ENCODE measurements around the gene CCDC50. TPM values are rescaled to one million over a fixed set of nuclear protein-coding genes. Genes with fewer than 3 reads are reported as not detected.

Gene CCDC50
- total RNA-seq, 1 donor from 2014 or later: 267 TPM

GRCh38 chr3:191426311-191426710 lies 97.1 kb downstream of the CCDC50 start:
- no peak for DNase-seq

GRCh38 chr3:191428177-191428576 lies 99.0 kb downstream of the CCDC50 start:
- no peak for DNase-seq

- DNase-seq: no peak
Measured at GRCh38 chr3:191430103-191430502, 100.9 kb downstream of the CCDC50 start.

GRCh38 chr3:191431160-191431822 lies 102.1 kb downstream of the CCDC50 start:
- DNase-seq: no peak

GRCh38 chr3:191432162-191432561 lies 103.0 kb downstream of the CCDC50 start:
- no peak for DNase-seq

- DNase-seq: no peak
Measured at GRCh38 chr3:191434024-191434423, 104.8 kb downstream of the CCDC50 start.

GRCh38 chr3:191435981-191436380 lies 106.8 kb downstream of the CCDC50 start:
- no peak for DNase-seq

GRCh38 chr3:191438150-191438814 lies 109.1 kb downstream of the CCDC50 start:
- no peak for DNase-seq

- DNase-seq: no peak
Measured at GRCh38 chr3:191440532-191440931, 111.3 kb downstream of the CCDC50 start.

GRCh38 chr3:191441687-191442086 lies 112.5 kb downstream of the CCDC50 start:
- no peak for DNase-seq

GRCh38 chr3:191444569-191444968 lies 115.4 kb downstream of the CCDC50 start:
- DNase-seq: no peak

Other genes starting within 250 kb of the CCDC50 start
- gene OSTN, start 130.2 kb upstream of the CCDC50 start, total RNA-seq: not detected in 2 replicates
- gene UTS2B, start 1.1 kb downstream of the CCDC50 start, total RNA-seq: 0.68 TPM in 1 of 2 replicates, not detected in the other
- gene PYDC2, start 131.8 kb downstream of the CCDC50 start, total RNA-seq: not detected in 2 replicates